Neural cell (in vitro differentiated cells): ENCODE measurements around the gene IRX3. TPM values are rescaled to one million over a fixed set of nuclear protein-coding genes. Genes with fewer than 3 reads are reported as not detected.

Source experiments
- H2AFZ ChIP-seq: fragments of 200-600, 300-800 bp; sonication (generic), shearing (Covaris generic); 2 replicates; pipeline ENCODE4 v1.6.0; 2014; ENCODE audit warnings: low read depth, mild to moderate bottlenecking, antibody characterized with exemption, low read length, moderate library complexity
- H3F3A ChIP-seq: fragments of 200-600 bp; shearing (Covaris generic); 2 replicates; pipeline ENCODE4 v1.6.1; 2016; ENCODE audit warnings: mild to moderate bottlenecking, moderate library complexity, mixed read lengths, antibody characterized with exemption, low read length; ENCODE audit not compliant: insufficient read depth, poor library complexity, severe bottlenecking
- H3K27ac ChIP-seq: fragments of 200-600, 300-800 bp; sonication (generic), shearing (Covaris generic); 2 replicates; pipeline ENCODE4 v1.5.1; 2014; ENCODE audit warnings: mild to moderate bottlenecking, low read length, moderate library complexity
- H3K27me3 ChIP-seq: fragments of 300-800, 200-600 bp; sonication (generic), shearing (Covaris generic); 2 replicates; pipeline ENCODE4 v1.6.0; 2014; ENCODE audit warnings: mild to moderate bottlenecking, low read depth, low read length, moderate library complexity; ENCODE audit not compliant: insufficient read depth
- H3K36me3 ChIP-seq: fragments of 300-800, 200-600 bp; sonication (generic), shearing (Covaris generic); 2 replicates; pipeline ENCODE4 v1.5.1; 2014; ENCODE audit warnings: mild to moderate bottlenecking, antibody characterized with exemption, low read length, moderate library complexity; ENCODE audit not compliant: insufficient read depth
- H3K4me2 ChIP-seq: fragments of 300-800, 200-600 bp; sonication (generic), shearing (Covaris generic); 2 replicates; pipeline ENCODE4 v1.6.0; 2014; ENCODE audit warnings: mild to moderate bottlenecking, low read length
- H3K4me3 ChIP-seq: fragments of 300-800, 200-600 bp; sonication (generic), shearing (Covaris generic); 2 replicates; pipeline ENCODE4 v1.5.1; 2014; ENCODE audit warnings: mild to moderate bottlenecking, low read length, moderate library complexity
- H3K79me2 ChIP-seq: fragments of 200-600 bp; shearing (Covaris generic); replicated peaks from 2 replicates; pipeline ENCODE4 v1.6.0; 2014; ENCODE audit warnings: mild to moderate bottlenecking, low read length, moderate library complexity; ENCODE audit not compliant: insufficient read depth
- H3K9ac ChIP-seq: fragments of 300-800, 200-600 bp; sonication (generic), shearing (Covaris generic); 2 replicates; pipeline ENCODE4 v1.6.1; 2016; ENCODE audit warnings: mild to moderate bottlenecking, low read length, mixed read lengths
- H3K9me2 ChIP-seq: fragments of 200-600 bp; shearing (Covaris generic); 2 replicates; pipeline ENCODE4 v1.6.1; 2016; ENCODE audit warnings: mild to moderate bottlenecking, low read length, mixed read lengths; ENCODE audit not compliant: insufficient read depth
- H3K9me3 ChIP-seq: fragments of 200-600, 300-800 bp; sonication (generic), shearing (Covaris generic); 2 replicates; pipeline ENCODE4 v1.6.1; 2016; ENCODE audit warnings: mild to moderate bottlenecking, mixed run types, low read length, moderate library complexity, mixed read lengths
- H4K20me1 ChIP-seq: fragments of 200-600 bp; shearing (Covaris generic); 2 replicates; pipeline ENCODE4 v1.6.1; 2016; ENCODE audit warnings: mild to moderate bottlenecking, mixed run types; ENCODE audit not compliant: insufficient read depth
- EP300 ChIP-seq: fragments of 450-650 bp; conservative IDR thresholded peaks from 2 replicates; pipeline ENCODE4 v1.6.1; 2014; ENCODE audit warnings: antibody characterized with exemption, mild to moderate bottlenecking, moderate library complexity; ENCODE audit not compliant: poor library complexity, severe bottlenecking
- EZH2 ChIP-seq: fragments of 200-600, 300-800 bp; shearing (Covaris generic), sonication (generic); IDR thresholded peaks from 2 replicates; pipeline ENCODE4 v1.6.1; 2014; ENCODE audit warnings: antibody characterized with exemption, low read length, borderline replicate concordance, mild to moderate bottlenecking; ENCODE audit not compliant: insufficient read depth, poor library complexity, severe bottlenecking
- MXI1 ChIP-seq: fragments of 450-650 bp; conservative IDR thresholded peaks from 2 replicates; pipeline ENCODE4 v1.6.1; 2014; ENCODE audit warnings: antibody characterized with exemption, mild to moderate bottlenecking; ENCODE audit not compliant: poor library complexity, severe bottlenecking
- POLR2AphosphoS5 ChIP-seq: IDR thresholded peaks from 2 replicates; pipeline ENCODE4 v1.6.1; 2012
- RAD21 ChIP-seq: fragments of 450-650 bp; conservative IDR thresholded peaks from 2 replicates; pipeline ENCODE4 v1.6.1; 2014; ENCODE audit warnings: antibody characterized with exemption, mild to moderate bottlenecking, moderate library complexity
- SMC3 ChIP-seq: fragments of 450-650 bp; conservative IDR thresholded peaks from 2 replicates; pipeline ENCODE4 v1.6.1; 2014; ENCODE audit warnings: antibody characterized with exemption, mild to moderate bottlenecking, moderate library complexity; ENCODE audit not compliant: poor library complexity
- TAF1 ChIP-seq: IDR thresholded peaks from 2 replicates; pipeline ENCODE4 v1.6.1; 2012; ENCODE audit warnings: low read depth
- polyA plus RNA-seq: library from polyadenylated mRNA; depleted of rRNA; stranded (reverse); fragments of >200 nt; gene quantifications from 2 replicates; pipeline ENCODE4 v1.2.3, GENCODE V29; 2014
- TF ChIP-seq, protein P1 (sequence below): IDR thresholded peaks from 2 replicates; pipeline ENCODE4 v1.6.1; 2012; ENCODE audit warnings: borderline replicate concordance
- TF ChIP-seq, protein P2 (sequence below): fragments of 450-650 bp; IDR thresholded peaks from 2 replicates; pipeline ENCODE4 v1.5.1; 2014; ENCODE audit warnings: antibody characterized with exemption, mild to moderate bottlenecking, moderate library complexity; ENCODE audit not compliant: poor library complexity, severe bottlenecking

IRX3 gene
- polyA plus RNA-seq, 1 donor from 2014 or later, result not detected

DNA sequence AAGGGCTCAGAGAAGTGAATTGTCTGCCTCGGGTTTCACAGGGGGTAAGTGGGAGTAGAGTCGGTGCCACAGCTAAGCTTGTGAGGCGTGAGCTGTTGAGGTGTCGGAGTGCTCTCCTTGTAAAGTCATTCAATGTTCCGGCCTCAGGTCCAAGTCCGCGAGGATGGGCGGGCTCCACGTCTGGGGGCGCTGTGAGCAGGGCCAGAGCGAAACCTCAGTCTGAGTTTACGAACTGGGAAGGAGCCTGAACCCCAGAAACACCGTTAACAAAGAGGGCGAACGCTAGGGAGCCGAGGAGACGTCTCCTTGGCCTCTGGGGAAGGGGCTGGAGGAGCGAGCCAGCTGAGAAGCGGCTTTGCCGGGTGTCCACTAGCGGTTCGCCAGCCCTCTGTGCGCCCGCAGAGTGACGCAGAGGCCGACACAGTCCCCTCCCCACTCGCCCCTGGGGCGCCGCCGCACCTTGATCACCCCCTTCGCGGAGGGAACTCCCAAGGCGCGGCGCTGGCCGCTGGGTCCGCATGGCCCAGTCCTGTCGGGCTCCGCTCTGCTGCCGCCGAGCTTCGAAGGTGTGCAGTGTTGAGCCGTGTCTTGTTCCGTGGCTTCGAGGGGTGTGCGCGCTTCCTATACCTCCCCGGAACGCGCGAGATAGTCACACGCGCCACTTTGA lies 4.9 kb downstream of the IRX3 start:
- H4K20me1 ChIP-seq, result no peaks in the 10 kb centered on the region
- H3K27ac ChIP-seq, result no peak overlapping the region
- H3K27me3 ChIP-seq, result peaks cover 98% of the 10 kb centered on the region
- peak overlapping the region; percentile 34 for H3K4me3 ChIP-seq
- H3K9ac ChIP-seq, result no peak overlapping the region
- H3K9me2 ChIP-seq, result no peaks in the 10 kb centered on the region
- H3K4me2 ChIP-seq, result no peak overlapping the region
- H3K9me3 ChIP-seq, result no peaks in the 10 kb centered on the region
- H3K36me3 ChIP-seq, result no peaks in the 10 kb centered on the region
- TF ChIP-seq, protein P1, sequence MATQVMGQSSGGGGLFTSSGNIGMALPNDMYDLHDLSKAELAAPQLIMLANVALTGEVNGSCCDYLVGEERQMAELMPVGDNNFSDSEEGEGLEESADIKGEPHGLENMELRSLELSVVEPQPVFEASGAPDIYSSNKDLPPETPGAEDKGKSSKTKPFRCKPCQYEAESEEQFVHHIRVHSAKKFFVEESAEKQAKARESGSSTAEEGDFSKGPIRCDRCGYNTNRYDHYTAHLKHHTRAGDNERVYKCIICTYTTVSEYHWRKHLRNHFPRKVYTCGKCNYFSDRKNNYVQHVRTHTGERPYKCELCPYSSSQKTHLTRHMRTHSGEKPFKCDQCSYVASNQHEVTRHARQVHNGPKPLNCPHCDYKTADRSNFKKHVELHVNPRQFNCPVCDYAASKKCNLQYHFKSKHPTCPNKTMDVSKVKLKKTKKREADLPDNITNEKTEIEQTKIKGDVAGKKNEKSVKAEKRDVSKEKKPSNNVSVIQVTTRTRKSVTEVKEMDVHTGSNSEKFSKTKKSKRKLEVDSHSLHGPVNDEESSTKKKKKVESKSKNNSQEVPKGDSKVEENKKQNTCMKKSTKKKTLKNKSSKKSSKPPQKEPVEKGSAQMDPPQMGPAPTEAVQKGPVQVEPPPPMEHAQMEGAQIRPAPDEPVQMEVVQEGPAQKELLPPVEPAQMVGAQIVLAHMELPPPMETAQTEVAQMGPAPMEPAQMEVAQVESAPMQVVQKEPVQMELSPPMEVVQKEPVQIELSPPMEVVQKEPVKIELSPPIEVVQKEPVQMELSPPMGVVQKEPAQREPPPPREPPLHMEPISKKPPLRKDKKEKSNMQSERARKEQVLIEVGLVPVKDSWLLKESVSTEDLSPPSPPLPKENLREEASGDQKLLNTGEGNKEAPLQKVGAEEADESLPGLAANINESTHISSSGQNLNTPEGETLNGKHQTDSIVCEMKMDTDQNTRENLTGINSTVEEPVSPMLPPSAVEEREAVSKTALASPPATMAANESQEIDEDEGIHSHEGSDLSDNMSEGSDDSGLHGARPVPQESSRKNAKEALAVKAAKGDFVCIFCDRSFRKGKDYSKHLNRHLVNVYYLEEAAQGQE, result no peak
- no peak for TF ChIP-seq POLR2AphosphoS5
- no peak for TF ChIP-seq EP300
- no peak for TF ChIP-seq TAF1
- TF ChIP-seq, protein P2, sequence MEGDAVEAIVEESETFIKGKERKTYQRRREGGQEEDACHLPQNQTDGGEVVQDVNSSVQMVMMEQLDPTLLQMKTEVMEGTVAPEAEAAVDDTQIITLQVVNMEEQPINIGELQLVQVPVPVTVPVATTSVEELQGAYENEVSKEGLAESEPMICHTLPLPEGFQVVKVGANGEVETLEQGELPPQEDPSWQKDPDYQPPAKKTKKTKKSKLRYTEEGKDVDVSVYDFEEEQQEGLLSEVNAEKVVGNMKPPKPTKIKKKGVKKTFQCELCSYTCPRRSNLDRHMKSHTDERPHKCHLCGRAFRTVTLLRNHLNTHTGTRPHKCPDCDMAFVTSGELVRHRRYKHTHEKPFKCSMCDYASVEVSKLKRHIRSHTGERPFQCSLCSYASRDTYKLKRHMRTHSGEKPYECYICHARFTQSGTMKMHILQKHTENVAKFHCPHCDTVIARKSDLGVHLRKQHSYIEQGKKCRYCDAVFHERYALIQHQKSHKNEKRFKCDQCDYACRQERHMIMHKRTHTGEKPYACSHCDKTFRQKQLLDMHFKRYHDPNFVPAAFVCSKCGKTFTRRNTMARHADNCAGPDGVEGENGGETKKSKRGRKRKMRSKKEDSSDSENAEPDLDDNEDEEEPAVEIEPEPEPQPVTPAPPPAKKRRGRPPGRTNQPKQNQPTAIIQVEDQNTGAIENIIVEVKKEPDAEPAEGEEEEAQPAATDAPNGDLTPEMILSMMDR, result no peak
- no peak overlapping the region for H2AFZ ChIP-seq
- no peaks in the 10 kb centered on the region for H3K79me2 ChIP-seq
- no peaks in the 10 kb centered on the region for H3F3A ChIP-seq

GRCh38 chr16:54280751-54281150 lies 5.8 kb downstream of the IRX3 start:
- H3K27me3 ChIP-seq, result peaks cover 99% of the 10 kb centered on the region
- no peak for TF ChIP-seq EZH2
- no peak for TF ChIP-seq TAF1
- TF ChIP-seq, protein P2, result no peak
- no peak for TF ChIP-seq MXI1
- no peak for TF ChIP-seq EP300
- TF ChIP-seq, protein P1, result no peak
- no peak for TF ChIP-seq RAD21
- no peak for TF ChIP-seq SMC3

More at GRCh38 chr16:54280751-54281150, 5.8 kb downstream of the IRX3 start:
- no peak overlapping the region for H3K27ac ChIP-seq
- H3K9ac ChIP-seq, result no peak overlapping the region
- no peaks in the 10 kb centered on the region for H3F3A ChIP-seq
- no peak overlapping the region for H3K4me3 ChIP-seq
- no peaks in the 10 kb centered on the region for H3K9me2 ChIP-seq
- H2AFZ ChIP-seq, result no peak overlapping the region
- no peak overlapping the region for H3K4me2 ChIP-seq
- no peaks in the 10 kb centered on the region for H3K79me2 ChIP-seq
- H4K20me1 ChIP-seq, result no peaks in the 10 kb centered on the region
- H3K36me3 ChIP-seq, result no peaks in the 10 kb centered on the region
- H3K9me3 ChIP-seq, result no peaks in the 10 kb centered on the region
